HepG2 (cell line): ENCODE data around the gene GMPPA. TPM values are rescaled to one million over a fixed set of nuclear protein-coding genes. Genes with fewer than 3 reads are reported as not detected.

ENCODE experiments used
- ARNT2 ChIP-seq: sonication (generic); formaldehyde crosslinking; IDR thresholded peaks from 2 replicates; pipeline ENCODE4 v1.8.0; 2022; ENCODE audit warnings: mild to moderate bottlenecking, low read depth, missing genetic modification reagents, moderate library complexity
- EEA1 ChIP-seq: sonication (generic); formaldehyde crosslinking; IDR thresholded peaks from 2 replicates; pipeline ENCODE4 v1.5.1; 2020; ENCODE audit warnings: mild to moderate bottlenecking, missing genetic modification reagents, borderline replicate concordance
- FOXK1 ChIP-seq: sonication (generic); formaldehyde crosslinking; IDR thresholded peaks from 2 replicates; pipeline ENCODE4 v1.4.0; 2020; ENCODE audit warnings: low read depth, missing genetic modification reagents, borderline replicate concordance
- GATAD2A ChIP-seq: IDR thresholded peaks from 2 replicates; pipeline ENCODE4 v1.6.1; 2016
- MTA1 ChIP-seq: sonication (generic); formaldehyde crosslinking; IDR thresholded peaks from 2 replicates; pipeline ENCODE4 v1.4.0; 2020; ENCODE audit warnings: missing genetic modification reagents, mild to moderate bottlenecking, borderline replicate concordance
- PRMT3 ChIP-seq: sonication (generic); formaldehyde crosslinking; IDR thresholded peaks from 2 replicates; pipeline ENCODE4 v1.8.1; 2022; ENCODE audit warnings: low read depth, mild to moderate bottlenecking, moderate library complexity, missing genetic modification reagents, borderline replicate concordance
- TEAD3 ChIP-seq: optimal IDR thresholded peaks from 2 replicates; pipeline ENCODE3; 2016; ENCODE audit warnings: borderline replicate concordance
- ZFP90 ChIP-seq: sonication (generic); formaldehyde crosslinking; IDR thresholded peaks from 2 replicates; pipeline ENCODE4 v1.8.0; 2022; ENCODE audit warnings: missing genetic modification reagents, mild to moderate bottlenecking, inconsistent platforms, borderline replicate concordance
- ZNF10 ChIP-seq: sonication (generic); formaldehyde crosslinking; IDR thresholded peaks from 2 replicates; pipeline ENCODE4 v1.4.0; 2020; ENCODE audit warnings: mild to moderate bottlenecking, low read depth, missing genetic modification reagents, borderline replicate concordance
- ZNF12 ChIP-seq: sonication (generic); formaldehyde crosslinking; IDR thresholded peaks from 2 replicates; pipeline ENCODE4 v1.5.0; 2020; ENCODE audit warnings: missing genetic modification reagents
- ZNF264 ChIP-seq: sonication (generic); formaldehyde crosslinking; IDR thresholded peaks from 2 replicates; pipeline ENCODE4 v1.4.0; 2020; ENCODE audit warnings: missing genetic modification reagents
- ZNF703 ChIP-seq: sonication (generic); formaldehyde crosslinking; IDR thresholded peaks from 2 replicates; pipeline ENCODE4 v1.5.1; 2020; ENCODE audit warnings: missing genetic modification reagents, mild to moderate bottlenecking, moderate library complexity, borderline replicate concordance
- ZSCAN20 ChIP-seq: sonication (generic); formaldehyde crosslinking; IDR thresholded peaks from 2 replicates; pipeline ENCODE4 v1.4.0; 2020; ENCODE audit warnings: missing genetic modification reagents, mild to moderate bottlenecking, borderline replicate concordance
- polyA plus RNA-seq, 8 experiments: library from polyadenylated mRNA; depleted of rRNA in 3 of 8; stranded (reverse) in 7 of 8; unstranded in 1 of 8; fragments of >200 nt; fragmentation: Illumina TruSeq in 4 of 8; extraction: Trizol in 4 of 8; gene quantifications; 2 replicates each; pipeline versions ENCODE4 v1.2.1 to v1.2.3, GENCODE V29; 2011 to 2016; ENCODE audit warnings: low read depth in 4 of 8, missing spikeins in 1 of 8, mixed read lengths in 1 of 8; ENCODE audit not compliant: insufficient read depth in 1 of 8
- total RNA-seq, 5 experiments: library from RNA; depleted of rRNA; stranded (reverse); fragments of >200 nt; fragmentation: Illumina TruSeq; extraction: Trizol; gene quantifications; 2 replicates each; pipeline ENCODE4 v1.2.3, GENCODE V29; 2016; ENCODE audit warnings: low read depth in 1 of 5
- TF ChIP-seq, protein P1 (sequence below): sonication (generic); formaldehyde crosslinking; IDR thresholded peaks from 2 replicates; pipeline ENCODE4 v1.4.0; 2020; ENCODE audit warnings: missing genetic modification reagents
- TF ChIP-seq, protein P2 (sequence below), 2 experiments: sonication (generic) in 1 of 2; formaldehyde crosslinking in 1 of 2; IDR thresholded peaks; 2 replicates each; pipeline versions ENCODE4 v1.4.0 to v1.6.1; 2016 to 2020; ENCODE audit warnings: borderline replicate concordance in 1 of 2, low read depth in 1 of 2, mild to moderate bottlenecking in 1 of 2, missing genetic modification reagents in 1 of 2
- TF ChIP-seq, protein P3 (sequence below): sonication (generic); formaldehyde crosslinking; IDR thresholded peaks from 2 replicates; pipeline ENCODE4 v1.4.0; 2020; ENCODE audit warnings: missing genetic modification reagents

The GMPPA gene
- total and polyA plus RNA-seq, 2 of the 13 experiments (the other 11 are each of a cell fraction or from before 2014, with no cell fraction given), result 81.1 to 106 TPM

DNA sequence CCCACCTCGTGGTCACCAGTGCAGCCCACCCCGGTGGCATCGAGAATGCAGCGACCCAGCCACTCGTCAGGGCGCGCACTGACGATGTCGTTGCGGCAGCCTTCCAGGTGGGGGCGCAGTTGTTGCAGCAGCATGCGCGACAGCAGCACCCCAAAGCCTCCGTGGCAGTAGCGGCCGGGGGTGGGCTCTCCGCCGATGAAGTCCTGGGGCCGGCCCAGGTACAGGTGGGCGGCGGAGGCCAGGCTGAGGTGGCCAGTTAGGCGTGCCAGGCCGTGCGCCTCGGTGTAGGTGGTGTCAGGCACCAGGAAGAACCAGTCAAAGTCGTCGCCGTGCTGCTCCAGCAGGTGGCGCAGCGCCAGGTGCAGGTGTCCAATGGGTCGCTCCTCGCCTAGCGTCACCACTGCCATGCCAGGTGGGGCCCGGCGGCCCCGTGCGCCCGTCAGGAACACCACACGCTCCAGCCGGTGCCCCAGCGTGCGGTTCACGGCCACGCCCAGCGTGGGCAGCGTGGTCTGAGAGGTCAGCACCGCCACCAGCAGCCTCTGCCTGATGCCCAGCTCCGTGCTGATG lies 43.0 kb downstream of the GMPPA start (continued):
- TF ChIP-seq, protein P1, sequence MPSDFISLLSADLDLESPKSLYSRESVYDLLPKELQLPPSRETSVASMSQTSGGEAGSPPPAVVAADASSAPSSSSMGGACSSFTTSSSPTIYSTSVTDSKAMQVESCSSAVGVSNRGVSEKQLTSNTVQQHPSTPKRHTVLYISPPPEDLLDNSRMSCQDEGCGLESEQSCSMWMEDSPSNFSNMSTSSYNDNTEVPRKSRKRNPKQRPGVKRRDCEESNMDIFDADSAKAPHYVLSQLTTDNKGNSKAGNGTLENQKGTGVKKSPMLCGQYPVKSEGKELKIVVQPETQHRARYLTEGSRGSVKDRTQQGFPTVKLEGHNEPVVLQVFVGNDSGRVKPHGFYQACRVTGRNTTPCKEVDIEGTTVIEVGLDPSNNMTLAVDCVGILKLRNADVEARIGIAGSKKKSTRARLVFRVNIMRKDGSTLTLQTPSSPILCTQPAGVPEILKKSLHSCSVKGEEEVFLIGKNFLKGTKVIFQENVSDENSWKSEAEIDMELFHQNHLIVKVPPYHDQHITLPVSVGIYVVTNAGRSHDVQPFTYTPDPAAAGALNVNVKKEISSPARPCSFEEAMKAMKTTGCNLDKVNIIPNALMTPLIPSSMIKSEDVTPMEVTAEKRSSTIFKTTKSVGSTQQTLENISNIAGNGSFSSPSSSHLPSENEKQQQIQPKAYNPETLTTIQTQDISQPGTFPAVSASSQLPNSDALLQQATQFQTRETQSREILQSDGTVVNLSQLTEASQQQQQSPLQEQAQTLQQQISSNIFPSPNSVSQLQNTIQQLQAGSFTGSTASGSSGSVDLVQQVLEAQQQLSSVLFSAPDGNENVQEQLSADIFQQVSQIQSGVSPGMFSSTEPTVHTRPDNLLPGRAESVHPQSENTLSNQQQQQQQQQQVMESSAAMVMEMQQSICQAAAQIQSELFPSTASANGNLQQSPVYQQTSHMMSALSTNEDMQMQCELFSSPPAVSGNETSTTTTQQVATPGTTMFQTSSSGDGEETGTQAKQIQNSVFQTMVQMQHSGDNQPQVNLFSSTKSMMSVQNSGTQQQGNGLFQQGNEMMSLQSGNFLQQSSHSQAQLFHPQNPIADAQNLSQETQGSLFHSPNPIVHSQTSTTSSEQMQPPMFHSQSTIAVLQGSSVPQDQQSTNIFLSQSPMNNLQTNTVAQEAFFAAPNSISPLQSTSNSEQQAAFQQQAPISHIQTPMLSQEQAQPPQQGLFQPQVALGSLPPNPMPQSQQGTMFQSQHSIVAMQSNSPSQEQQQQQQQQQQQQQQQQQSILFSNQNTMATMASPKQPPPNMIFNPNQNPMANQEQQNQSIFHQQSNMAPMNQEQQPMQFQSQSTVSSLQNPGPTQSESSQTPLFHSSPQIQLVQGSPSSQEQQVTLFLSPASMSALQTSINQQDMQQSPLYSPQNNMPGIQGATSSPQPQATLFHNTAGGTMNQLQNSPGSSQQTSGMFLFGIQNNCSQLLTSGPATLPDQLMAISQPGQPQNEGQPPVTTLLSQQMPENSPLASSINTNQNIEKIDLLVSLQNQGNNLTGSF (CRISPR knock-in tag), result peak; percentile 83; the same call in 1 of the 2 replicates
- TF ChIP-seq ARNT2, result 0 out of 2 replicates have a peak, but pooled peaks have one; percentile 41
- peak; percentile 87 for TF ChIP-seq ZFP90 (CRISPR knock-in tag)
- peak; percentile 41 for TF ChIP-seq GATAD2A (CRISPR knock-in tag)
- TF ChIP-seq, protein P2, sequence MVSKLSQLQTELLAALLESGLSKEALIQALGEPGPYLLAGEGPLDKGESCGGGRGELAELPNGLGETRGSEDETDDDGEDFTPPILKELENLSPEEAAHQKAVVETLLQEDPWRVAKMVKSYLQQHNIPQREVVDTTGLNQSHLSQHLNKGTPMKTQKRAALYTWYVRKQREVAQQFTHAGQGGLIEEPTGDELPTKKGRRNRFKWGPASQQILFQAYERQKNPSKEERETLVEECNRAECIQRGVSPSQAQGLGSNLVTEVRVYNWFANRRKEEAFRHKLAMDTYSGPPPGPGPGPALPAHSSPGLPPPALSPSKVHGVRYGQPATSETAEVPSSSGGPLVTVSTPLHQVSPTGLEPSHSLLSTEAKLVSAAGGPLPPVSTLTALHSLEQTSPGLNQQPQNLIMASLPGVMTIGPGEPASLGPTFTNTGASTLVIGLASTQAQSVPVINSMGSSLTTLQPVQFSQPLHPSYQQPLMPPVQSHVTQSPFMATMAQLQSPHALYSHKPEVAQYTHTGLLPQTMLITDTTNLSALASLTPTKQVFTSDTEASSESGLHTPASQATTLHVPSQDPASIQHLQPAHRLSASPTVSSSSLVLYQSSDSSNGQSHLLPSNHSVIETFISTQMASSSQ (IDR thresholded peaks at IDR 0.05; ENCODE audit: low read depth), result no peak
- TF ChIP-seq, protein P2 (CRISPR knock-in tag; IDR thresholded peaks at IDR 0.05; ENCODE audit: borderline replicate concordance), result peak; percentile 74
- no peak for TF ChIP-seq ZSCAN20 (CRISPR knock-in tag)
- TF ChIP-seq, protein P3, sequence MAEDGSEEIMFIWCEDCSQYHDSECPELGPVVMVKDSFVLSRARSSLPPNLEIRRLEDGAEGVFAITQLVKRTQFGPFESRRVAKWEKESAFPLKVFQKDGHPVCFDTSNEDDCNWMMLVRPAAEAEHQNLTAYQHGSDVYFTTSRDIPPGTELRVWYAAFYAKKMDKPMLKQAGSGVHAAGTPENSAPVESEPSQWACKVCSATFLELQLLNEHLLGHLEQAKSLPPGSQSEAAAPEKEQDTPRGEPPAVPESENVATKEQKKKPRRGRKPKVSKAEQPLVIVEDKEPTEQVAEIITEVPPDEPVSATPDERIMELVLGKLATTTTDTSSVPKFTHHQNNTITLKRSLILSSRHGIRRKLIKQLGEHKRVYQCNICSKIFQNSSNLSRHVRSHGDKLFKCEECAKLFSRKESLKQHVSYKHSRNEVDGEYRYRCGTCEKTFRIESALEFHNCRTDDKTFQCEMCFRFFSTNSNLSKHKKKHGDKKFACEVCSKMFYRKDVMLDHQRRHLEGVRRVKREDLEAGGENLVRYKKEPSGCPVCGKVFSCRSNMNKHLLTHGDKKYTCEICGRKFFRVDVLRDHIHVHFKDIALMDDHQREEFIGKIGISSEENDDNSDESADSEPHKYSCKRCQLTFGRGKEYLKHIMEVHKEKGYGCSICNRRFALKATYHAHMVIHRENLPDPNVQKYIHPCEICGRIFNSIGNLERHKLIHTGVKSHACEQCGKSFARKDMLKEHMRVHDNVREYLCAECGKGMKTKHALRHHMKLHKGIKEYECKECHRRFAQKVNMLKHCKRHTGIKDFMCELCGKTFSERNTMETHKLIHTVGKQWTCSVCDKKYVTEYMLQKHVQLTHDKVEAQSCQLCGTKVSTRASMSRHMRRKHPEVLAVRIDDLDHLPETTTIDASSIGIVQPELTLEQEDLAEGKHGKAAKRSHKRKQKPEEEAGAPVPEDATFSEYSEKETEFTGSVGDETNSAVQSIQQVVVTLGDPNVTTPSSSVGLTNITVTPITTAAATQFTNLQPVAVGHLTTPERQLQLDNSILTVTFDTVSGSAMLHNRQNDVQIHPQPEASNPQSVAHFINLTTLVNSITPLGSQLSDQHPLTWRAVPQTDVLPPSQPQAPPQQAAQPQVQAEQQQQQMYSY (CRISPR knock-in tag), result no peak
- TF ChIP-seq ZNF703 (CRISPR knock-in tag), result no peak
- peak; percentile 63 for TF ChIP-seq ZNF12 (CRISPR knock-in tag)
- TF ChIP-seq ZNF10 (CRISPR knock-in tag), result no peak
- no peak for TF ChIP-seq EEA1 (CRISPR knock-in tag)
- peak; percentile 57 for TF ChIP-seq FOXK1 (CRISPR knock-in tag)
- TF ChIP-seq ZNF264 (CRISPR knock-in tag), result no peak; the same call in 1 of the 2 replicates
- TF ChIP-seq TEAD3 (CRISPR knock-in tag), result peak; percentile 67
- peak; percentile 91 for TF ChIP-seq MTA1 (CRISPR knock-in tag)
- TF ChIP-seq PRMT3 (CRISPR knock-in tag), result no peak
